HCT116 (cell line): ENCODE data around the gene UBAC2. TPM values are rescaled to one million over a fixed set of nuclear protein-coding genes. Genes with fewer than 3 reads are reported as not detected.

Experiments used
- ATAC-seq: fragments of 200-7000 bp; cut with Tn5 transposase; 2 replicates; pipeline ENCODE4 v1.9.1; 2020; ENCODE audit warnings: mild to moderate bottlenecking, moderate library complexity
- BruUV-seq: library from RNA; stranded (reverse); fragments of 400-500 nt; replicated peaks from 2 replicates; lab custom pipeline; 2021; lab: Mats Ljungman, UMichigan
- CTCF ChIA-PET: fragments of 300-600 bp; sonication (Branson Sonifier 250); formaldehyde crosslinking; loops from one replicate; lab custom pipeline; 2021; ENCODE audit warnings: antibody characterized with exemption; lab: Charles Lee
- POLR2A ChIA-PET: fragments of 300-600, 350-600 bp; sonication (Branson Sonifier 250); formaldehyde crosslinking; loops from one replicate; lab custom pipeline; 2021; ENCODE audit warnings: antibody characterized with exemption; lab: Charles Lee
- RAD21 ChIA-PET, 2 experiments: fragments of 300-600 bp; sonication (Branson Sonifier 250); formaldehyde crosslinking; loops; one replicate each; lab custom pipeline; 2023; ENCODE audit warnings: low total read pairs in 2 of 2; ENCODE audit not compliant: uncharacterized antibody in 2 of 2, unreplicated experiment in 2 of 2, low non-redundant PET in 1 of 2; lab: Charles Lee
- DNase-seq: peaks from one replicate; pipeline ENCODE4 v3.0.0-alpha.2; 2010; ENCODE audit warnings: low read depth, low spot score
- H2AFZ ChIP-seq: fragments of 200-600 bp; shearing (Covaris generic), sonication (generic); 2 replicates; pipeline ENCODE4 v1.6.1; 2017; ENCODE audit warnings: low read depth, mixed run types, mixed read lengths, antibody characterized with exemption, low read length; ENCODE audit not compliant: poor library complexity, severe bottlenecking
- H3K27ac ChIP-seq: 2 replicates; pipeline ENCODE4 v1.5.1; 2012; ENCODE audit warnings: low read depth, low read length
- H3K27me3 ChIP-seq: fragments of 200-600 bp; sonication (generic); 2 replicates; pipeline ENCODE4 v1.6.1; 2016; ENCODE audit warnings: mixed run types, low read length, mixed read lengths; ENCODE audit not compliant: insufficient read depth
- H3K36me3 ChIP-seq, 2 experiments: fragments of 200-500 bp in 1 of 2; fragments of 200-600 bp in 1 of 2; sonication (Bioruptor generic) in 1 of 2; sonication (generic) in 1 of 2; 2 replicates each; pipeline versions ENCODE4 v1.5.1 to v1.6.1; 2014 to 2016; ENCODE audit warnings: low read length in 2 of 2, inconsistent platforms in 1 of 2, mixed read lengths in 1 of 2, mixed run types in 1 of 2; ENCODE audit not compliant: insufficient read depth in 2 of 2, control insufficient read depth in 1 of 2
- H3K4me1 ChIP-seq, 2 experiments: fragments of 200-600 bp in 1 of 2; sonication (generic) in 1 of 2; 2 replicates each; pipeline versions ENCODE4 v1.5.1 to v1.6.1; 2012 to 2017; ENCODE audit warnings: low read length in 2 of 2, inconsistent platforms in 1 of 2, mild to moderate bottlenecking in 1 of 2, mixed read lengths in 1 of 2, mixed run types in 1 of 2, moderate library complexity in 1 of 2; ENCODE audit not compliant: insufficient read depth in 2 of 2, control insufficient read depth in 1 of 2
- H3K4me2 ChIP-seq: fragments of 200-600 bp; sonication (generic); 2 replicates; pipeline ENCODE4 v1.6.1; 2017; ENCODE audit warnings: mixed run types, low read length, mixed read lengths
- H3K4me3 ChIP-seq, 2 experiments: fragments of 200-600 bp in 1 of 2; sonication (generic) in 1 of 2; replicated peaks in 1 of 2; 2 replicates each; pipeline ENCODE4 v1.5.1; 2011 to 2016; ENCODE audit warnings: low read length in 2 of 2, control low read depth in 1 of 2, low read depth in 1 of 2, mild to moderate bottlenecking in 1 of 2, mixed read lengths in 1 of 2, mixed run types in 1 of 2
- H3K79me2 ChIP-seq: fragments of 200-600 bp; sonication (generic); 2 replicates; pipeline ENCODE4 v1.6.1; 2017; ENCODE audit warnings: mild to moderate bottlenecking, mixed run types, low read length, moderate library complexity, mixed read lengths; ENCODE audit not compliant: insufficient read depth
- H3K9ac ChIP-seq: fragments of 200-600 bp; sonication (generic); 2 replicates; pipeline ENCODE4 v1.6.1; 2016; ENCODE audit warnings: low read length, mixed read lengths
- H3K9me2 ChIP-seq: fragments of 200-600 bp; sonication (generic), shearing (Covaris generic); 2 replicates; pipeline ENCODE4 v1.6.1; 2017; ENCODE audit warnings: mixed run types, mild to moderate bottlenecking, moderate library complexity; ENCODE audit not compliant: insufficient read depth
- H3K9me3 ChIP-seq, 2 experiments: fragments of 200-500 bp in 1 of 2; fragments of 200-600 bp in 1 of 2; sonication (Bioruptor generic) in 1 of 2; sonication (generic) in 1 of 2; 2 replicates each; pipeline ENCODE4 v1.6.1; 2014 to 2017; ENCODE audit warnings: low read length in 2 of 2, mixed read lengths in 2 of 2, inconsistent platforms in 1 of 2, low read depth in 1 of 2, mild to moderate bottlenecking in 1 of 2, mixed run types in 1 of 2, moderate library complexity in 1 of 2; ENCODE audit not compliant: control insufficient read depth in 1 of 2, insufficient read depth in 1 of 2
- H4K20me1 ChIP-seq: fragments of 200-600 bp; sonication (generic), shearing (Covaris generic); 2 replicates; pipeline ENCODE4 v1.6.1; 2017; ENCODE audit warnings: mixed run types, mild to moderate bottlenecking, moderate library complexity; ENCODE audit not compliant: insufficient read depth
- ATF3 ChIP-seq: IDR thresholded peaks from 2 replicates; pipeline ENCODE4 v1.6.1; 2012
- CBX3 ChIP-seq: IDR thresholded peaks from 2 replicates; pipeline ENCODE4 v1.6.1; 2012; ENCODE audit warnings: low read depth
- CEBPB ChIP-seq: IDR thresholded peaks from 2 replicates; pipeline ENCODE4 v1.6.1; 2012; ENCODE audit warnings: low read depth
- FOSL1 ChIP-seq: IDR thresholded peaks from 2 replicates; pipeline ENCODE4 v1.6.1; 2012; ENCODE audit warnings: low read depth
- JUND ChIP-seq: IDR thresholded peaks from 2 replicates; pipeline ENCODE4 v1.6.1; 2012
- MAX ChIP-seq: IDR thresholded peaks from 2 replicates; pipeline ENCODE4 v1.6.1; 2012
- SIN3A ChIP-seq: IDR thresholded peaks from 2 replicates; pipeline ENCODE4 v1.6.1; 2012; ENCODE audit warnings: low read depth
- SRF ChIP-seq: IDR thresholded peaks from 2 replicates; pipeline ENCODE4 v1.6.1; 2012; ENCODE audit warnings: low read depth
- TCF7L2 ChIP-seq: IDR thresholded peaks from 2 replicates; pipeline ENCODE4 v1.7.0; 2011; ENCODE audit warnings: borderline replicate concordance, inconsistent platforms; ENCODE audit not compliant: insufficient read depth, insufficient read length; ENCODE audit errors: extremely low read depth
- YY1 ChIP-seq: IDR thresholded peaks from 2 replicates; pipeline ENCODE4 v1.6.1; 2011; ENCODE audit warnings: low read length, low read depth, moderate library complexity, mild to moderate bottlenecking; ENCODE audit not compliant: insufficient replicate concordance; ENCODE audit errors: extremely low read depth
- ZFX ChIP-seq: fragments of 450-650 bp; IDR thresholded peaks from 2 replicates; pipeline ENCODE4 v1.6.1; 2017
- ZNF274 ChIP-seq: fragments of 200-500 bp; sonication (Bioruptor generic); IDR thresholded peaks from 2 replicates; pipeline ENCODE4 v1.6.1; 2014; ENCODE audit warnings: mild to moderate bottlenecking, low read depth, low read length, inconsistent platforms
- intact Hi-C: fragments of 100-400 bp; cut with micrococcal nuclease; formaldehyde crosslinking; loops from 2 replicates; pipeline ENCODE4 v1.10.0; 2022
- total RNA-seq: library from RNA; stranded (reverse); gene quantifications from one replicate; pipeline ENCODE4 v1.2.1, GENCODE V29; 2021; ENCODE audit not compliant: unreplicated experiment
- TF ChIP-seq, protein P1 (sequence below): IDR thresholded peaks from 2 replicates; pipeline ENCODE4 v1.6.1; 2012; ENCODE audit warnings: low read depth

Gene UBAC2
- total RNA-seq, 1 experiment from 2014 or later = 67.4 TPM

GRCh38 chr13:99293178-99293577 lies 92.5 kb downstream of the UBAC2 start:
- H3K27ac ChIP-seq = no peak overlapping the region
- no peaks in the 10 kb centered on the region for H4K20me1 ChIP-seq
- intact Hi-C loops = no loop called here
- H3K9me3 ChIP-seq = no peaks in the 10 kb centered on the region
- no peak overlapping the region for H3K4me2 ChIP-seq
- no peak overlapping the region for H2AFZ ChIP-seq
- no TSS peak for BruUV-seq
- POLR2A ChIA-PET = no interaction called here
- peaks cover 9% of the 10 kb centered on the region; the same call in 1 of the 2 replicates for H3K79me2 ChIP-seq
- no peak overlapping the region for H3K9ac ChIP-seq
- CTCF ChIA-PET = interaction anchor here (1.1 to 1.2 kb wide), 2 partner anchors 23 to 27 kb away, joined by 3 to 4 read pairs; no protein-coding TSS in a partner anchor
- RAD21 ChIA-PET = no interaction called here
- ATAC-seq = no peak
- no peak overlapping the region for H3K4me3 ChIP-seq
- TF ChIP-seq CEBPB = no peak
- no peak for TF ChIP-seq ZNF274
- TF ChIP-seq MAX = no peak
- no peaks in the 10 kb centered on the region; a peak in 1 of 4 replicates for H3K36me3 ChIP-seq
- H3K4me1 ChIP-seq = no peaks in the 10 kb centered on the region
- no peak for DNase-seq
- no peaks in the 10 kb centered on the region for H3K27me3 ChIP-seq
- no peaks in the 10 kb centered on the region for H3K9me2 ChIP-seq

GRCh38 chr13:99294198-99294597 lies 93.5 kb downstream of the UBAC2 start:
- ATAC-seq = no peak
- DNase-seq = no peak
- Histone ChIP-seq H2AFZ (no peak overlapping the region), H3K27ac (no peak overlapping the region), H3K36me3 (no peaks in the 10 kb centered on the region; a peak in 1 of 4 replicates), H4K20me1 (no peaks in the 10 kb centered on the region), H3K9ac (no peak overlapping the region)
- intact Hi-C loops = no loop called here
- no TSS peak for BruUV-seq
- TF ChIP-seq YY1 = no peak
- no peak for TF ChIP-seq TCF7L2
- no peak for TF ChIP-seq ATF3
- TF ChIP-seq, protein P1, sequence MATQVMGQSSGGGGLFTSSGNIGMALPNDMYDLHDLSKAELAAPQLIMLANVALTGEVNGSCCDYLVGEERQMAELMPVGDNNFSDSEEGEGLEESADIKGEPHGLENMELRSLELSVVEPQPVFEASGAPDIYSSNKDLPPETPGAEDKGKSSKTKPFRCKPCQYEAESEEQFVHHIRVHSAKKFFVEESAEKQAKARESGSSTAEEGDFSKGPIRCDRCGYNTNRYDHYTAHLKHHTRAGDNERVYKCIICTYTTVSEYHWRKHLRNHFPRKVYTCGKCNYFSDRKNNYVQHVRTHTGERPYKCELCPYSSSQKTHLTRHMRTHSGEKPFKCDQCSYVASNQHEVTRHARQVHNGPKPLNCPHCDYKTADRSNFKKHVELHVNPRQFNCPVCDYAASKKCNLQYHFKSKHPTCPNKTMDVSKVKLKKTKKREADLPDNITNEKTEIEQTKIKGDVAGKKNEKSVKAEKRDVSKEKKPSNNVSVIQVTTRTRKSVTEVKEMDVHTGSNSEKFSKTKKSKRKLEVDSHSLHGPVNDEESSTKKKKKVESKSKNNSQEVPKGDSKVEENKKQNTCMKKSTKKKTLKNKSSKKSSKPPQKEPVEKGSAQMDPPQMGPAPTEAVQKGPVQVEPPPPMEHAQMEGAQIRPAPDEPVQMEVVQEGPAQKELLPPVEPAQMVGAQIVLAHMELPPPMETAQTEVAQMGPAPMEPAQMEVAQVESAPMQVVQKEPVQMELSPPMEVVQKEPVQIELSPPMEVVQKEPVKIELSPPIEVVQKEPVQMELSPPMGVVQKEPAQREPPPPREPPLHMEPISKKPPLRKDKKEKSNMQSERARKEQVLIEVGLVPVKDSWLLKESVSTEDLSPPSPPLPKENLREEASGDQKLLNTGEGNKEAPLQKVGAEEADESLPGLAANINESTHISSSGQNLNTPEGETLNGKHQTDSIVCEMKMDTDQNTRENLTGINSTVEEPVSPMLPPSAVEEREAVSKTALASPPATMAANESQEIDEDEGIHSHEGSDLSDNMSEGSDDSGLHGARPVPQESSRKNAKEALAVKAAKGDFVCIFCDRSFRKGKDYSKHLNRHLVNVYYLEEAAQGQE = no peak
- no peak for TF ChIP-seq JUND
- TF ChIP-seq CEBPB = no peak
- no peak for TF ChIP-seq CBX3
- no peak for TF ChIP-seq MAX
- no peak for TF ChIP-seq FOSL1
- TF ChIP-seq SRF = no peak
- no peak for TF ChIP-seq ZFX
- no peak for TF ChIP-seq SIN3A
- TF ChIP-seq, all 23 proteins: peak for 0
- Histone ChIP-seq H3K4me3 (no peak overlapping the region), H3K9me2 (no peaks in the 10 kb centered on the region), H3K27me3 (no peaks in the 10 kb centered on the region), H3K4me2 (no peak overlapping the region), H3K9me3 (no peaks in the 10 kb centered on the region), H3K4me1 (no peaks in the 10 kb centered on the region), H3K79me2 (peaks cover 12% of the 10 kb centered on the region; the same call in 1 of the 2 replicates)
- ChIA-PET CTCF (interaction anchor here (1.1 kb wide), 1 partner anchor 28 kb away, joined by 3 read pairs; no protein-coding TSS in a partner anchor), RAD21 (no interaction called here), POLR2A (no interaction called here)
